WTC11 (cell line): ENCODE data around the gene C2orf49.

Experiments
- ATF1 ChIP-seq: sonication (generic); formaldehyde crosslinking; IDR thresholded peaks from 2 replicates; pipeline ENCODE4 v1.8.1; 2023; ENCODE audit warnings: mild to moderate bottlenecking, moderate library complexity, missing genetic modification reagents
- CREB1 ChIP-seq: sonication (generic); formaldehyde crosslinking; IDR thresholded peaks from 2 replicates; pipeline ENCODE4 v1.8.0; 2023; ENCODE audit warnings: mild to moderate bottlenecking, missing genetic modification reagents
- E2F5 ChIP-seq: sonication (generic); formaldehyde crosslinking; IDR thresholded peaks from 2 replicates; pipeline ENCODE4 v1.8.1; 2022; ENCODE audit warnings: mild to moderate bottlenecking, moderate library complexity, missing genetic modification reagents
- ESRRA ChIP-seq: sonication (generic); formaldehyde crosslinking; IDR thresholded peaks from 2 replicates; pipeline ENCODE4 v1.8.1; 2022; ENCODE audit warnings: mild to moderate bottlenecking, missing genetic modification reagents, borderline replicate concordance
- FOXK1 ChIP-seq: sonication (generic); formaldehyde crosslinking; IDR thresholded peaks from 2 replicates; pipeline ENCODE4 v1.8.0; 2022; ENCODE audit warnings: mild to moderate bottlenecking, moderate library complexity, missing genetic modification reagents
- GTF2I ChIP-seq: fragments of 250-450 bp; sonication (Bioruptor Pico); conservative IDR thresholded peaks from 2 replicates; pipeline ENCODE4 v1.4.0; 2021; ENCODE audit warnings: mild to moderate bottlenecking
- KAT7 ChIP-seq: sonication (generic); formaldehyde crosslinking; IDR thresholded peaks from 2 replicates; pipeline ENCODE4 v1.8.1; 2023; ENCODE audit warnings: missing genetic modification reagents, mild to moderate bottlenecking, borderline replicate concordance
- SMAD3 ChIP-seq: sonication (generic); formaldehyde crosslinking; IDR thresholded peaks from 2 replicates; pipeline ENCODE4 v1.8.0; 2022; ENCODE audit warnings: missing genetic modification reagents, mild to moderate bottlenecking, borderline replicate concordance
- TEAD4 ChIP-seq: sonication (generic); formaldehyde crosslinking; IDR thresholded peaks from 2 replicates; pipeline ENCODE4 v1.8.0; 2022; ENCODE audit warnings: mild to moderate bottlenecking, missing genetic modification reagents
- ZNF121 ChIP-seq: sonication (generic); formaldehyde crosslinking; IDR thresholded peaks from 2 replicates; pipeline ENCODE4 v1.8.0; 2023; ENCODE audit warnings: missing genetic modification reagents
- ZNF423 ChIP-seq: fragments of 250-450 bp; sonication (Bioruptor Pico); IDR thresholded peaks from 2 replicates; pipeline ENCODE4 v2.1.2; 2022; ENCODE audit warnings: mild to moderate bottlenecking, moderate library complexity
- TF ChIP-seq, protein P1 (sequence below): fragments of 200-600 bp; IDR thresholded peaks from 2 replicates; pipeline ENCODE4 v1.8.0; 2022; ENCODE audit warnings: antibody characterized with exemption
- TF ChIP-seq, protein P2 (sequence below): sonication (generic); formaldehyde crosslinking; IDR thresholded peaks from 2 replicates; pipeline ENCODE4 v1.8.0; 2022; ENCODE audit warnings: mild to moderate bottlenecking, missing genetic modification reagents

GRCh38 chr2:105339414-105339813 lies 2.1 kb downstream of the C2orf49 start:
- TF ChIP-seq CREB1 (no peak), KAT7 (CRISPR knock-in tag) (no peak), TEAD4 (CRISPR knock-in tag) (no peak), SMAD3 (no peak), ATF1 (no peak), ZNF423 (no peak), ZNF121 (CRISPR knock-in tag) (no peak), E2F5 (CRISPR knock-in tag) (no peak), ESRRA (CRISPR knock-in tag) (no peak), FOXK1 (CRISPR knock-in tag) (no peak), GTF2I (CRISPR knock-in tag) (no peak)
- TF ChIP-seq, protein P1, sequence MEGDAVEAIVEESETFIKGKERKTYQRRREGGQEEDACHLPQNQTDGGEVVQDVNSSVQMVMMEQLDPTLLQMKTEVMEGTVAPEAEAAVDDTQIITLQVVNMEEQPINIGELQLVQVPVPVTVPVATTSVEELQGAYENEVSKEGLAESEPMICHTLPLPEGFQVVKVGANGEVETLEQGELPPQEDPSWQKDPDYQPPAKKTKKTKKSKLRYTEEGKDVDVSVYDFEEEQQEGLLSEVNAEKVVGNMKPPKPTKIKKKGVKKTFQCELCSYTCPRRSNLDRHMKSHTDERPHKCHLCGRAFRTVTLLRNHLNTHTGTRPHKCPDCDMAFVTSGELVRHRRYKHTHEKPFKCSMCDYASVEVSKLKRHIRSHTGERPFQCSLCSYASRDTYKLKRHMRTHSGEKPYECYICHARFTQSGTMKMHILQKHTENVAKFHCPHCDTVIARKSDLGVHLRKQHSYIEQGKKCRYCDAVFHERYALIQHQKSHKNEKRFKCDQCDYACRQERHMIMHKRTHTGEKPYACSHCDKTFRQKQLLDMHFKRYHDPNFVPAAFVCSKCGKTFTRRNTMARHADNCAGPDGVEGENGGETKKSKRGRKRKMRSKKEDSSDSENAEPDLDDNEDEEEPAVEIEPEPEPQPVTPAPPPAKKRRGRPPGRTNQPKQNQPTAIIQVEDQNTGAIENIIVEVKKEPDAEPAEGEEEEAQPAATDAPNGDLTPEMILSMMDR: no peak
- TF ChIP-seq, protein P2, sequence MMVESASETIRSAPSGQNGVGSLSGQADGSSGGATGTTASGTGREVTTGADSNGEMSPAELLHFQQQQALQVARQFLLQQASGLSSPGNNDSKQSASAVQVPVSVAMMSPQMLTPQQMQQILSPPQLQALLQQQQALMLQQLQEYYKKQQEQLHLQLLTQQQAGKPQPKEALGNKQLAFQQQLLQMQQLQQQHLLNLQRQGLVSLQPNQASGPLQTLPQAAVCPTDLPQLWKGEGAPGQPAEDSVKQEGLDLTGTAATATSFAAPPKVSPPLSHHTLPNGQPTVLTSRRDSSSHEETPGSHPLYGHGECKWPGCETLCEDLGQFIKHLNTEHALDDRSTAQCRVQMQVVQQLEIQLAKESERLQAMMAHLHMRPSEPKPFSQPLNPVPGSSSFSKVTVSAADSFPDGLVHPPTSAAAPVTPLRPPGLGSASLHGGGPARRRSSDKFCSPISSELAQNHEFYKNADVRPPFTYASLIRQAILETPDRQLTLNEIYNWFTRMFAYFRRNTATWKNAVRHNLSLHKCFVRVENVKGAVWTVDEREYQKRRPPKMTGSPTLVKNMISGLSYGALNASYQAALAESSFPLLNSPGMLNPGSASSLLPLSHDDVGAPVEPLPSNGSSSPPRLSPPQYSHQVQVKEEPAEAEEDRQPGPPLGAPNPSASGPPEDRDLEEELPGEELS (CRISPR knock-in tag): no peak
